SK-N-SH treated with all-trans-retinoic acid at 6 μM for 48 hours (cell line): ENCODE measurements around the gene NCAPD2.

Source experiments
- ATAC-seq: fragments of 200-7000 bp; cut with Tn5 transposase; 3 replicates; pipeline ENCODE4 v1.9.1; 2020; ENCODE audit warnings: mild to moderate bottlenecking, moderate library complexity
- ARNTL ChIP-seq: fragments of 450-650 bp; formaldehyde crosslinking; IDR thresholded peaks from 2 replicates; pipeline ENCODE4 v1.5.0; 2020; ENCODE audit warnings: low read depth, mild to moderate bottlenecking, moderate library complexity, borderline replicate concordance
- BACH2 ChIP-seq: fragments of 250-450 bp; sonication (Bioruptor Pico); IDR thresholded peaks from 2 replicates; pipeline ENCODE4 v1.9.0; 2021; ENCODE audit warnings: mild to moderate bottlenecking, borderline replicate concordance
- CREB5 ChIP-seq: fragments of 250-450 bp; sonication (Bioruptor Pico); IDR thresholded peaks from 2 replicates; pipeline ENCODE4 v1.5.1; 2020; ENCODE audit warnings: low read depth, mild to moderate bottlenecking, moderate library complexity
- CSDC2 ChIP-seq: fragments of 250-450 bp; sonication (Bioruptor Pico); IDR thresholded peaks from 2 replicates; pipeline ENCODE4 v1.5.0; 2020; ENCODE audit warnings: mild to moderate bottlenecking, moderate library complexity
- CSRNP3 ChIP-seq: fragments of 250-450 bp; sonication (Bioruptor Pico); IDR thresholded peaks from 2 replicates; pipeline ENCODE4 v1.5.1; 2021; ENCODE audit warnings: mild to moderate bottlenecking, moderate library complexity
- ESRRG ChIP-seq: fragments of 250-450 bp; sonication (Bioruptor Pico); IDR thresholded peaks from 2 replicates; pipeline ENCODE4 v1.6.1; 2021; ENCODE audit warnings: mild to moderate bottlenecking
- GLIS3 ChIP-seq: fragments of 250-450 bp; sonication (Bioruptor Pico); IDR thresholded peaks from 2 replicates; pipeline ENCODE4 v1.5.0; 2020; ENCODE audit warnings: mild to moderate bottlenecking, moderate library complexity
- ISL1 ChIP-seq: fragments of 250-450 bp; sonication (Bioruptor Pico); IDR thresholded peaks from 2 replicates; pipeline ENCODE4 v2.1.2; 2022; ENCODE audit warnings: mild to moderate bottlenecking, moderate library complexity
- PATZ1 ChIP-seq: fragments of 250-450 bp; sonication (Bioruptor Pico); IDR thresholded peaks from 2 replicates; pipeline ENCODE4 v1.8.0; 2020; ENCODE audit warnings: mild to moderate bottlenecking, moderate library complexity, borderline replicate concordance
- RARB ChIP-seq: fragments of 250-450 bp; sonication (Bioruptor Pico); IDR thresholded peaks from 2 replicates; pipeline ENCODE4 v1.8.0; 2021; ENCODE audit warnings: mild to moderate bottlenecking, moderate library complexity
- SNAI2 ChIP-seq: fragments of 250-450 bp; sonication (Bioruptor Pico); IDR thresholded peaks from 2 replicates; pipeline ENCODE4 v1.5.0; 2020; ENCODE audit warnings: mild to moderate bottlenecking, moderate library complexity
- TCF4 ChIP-seq: fragments of 250-450 bp; sonication (Bioruptor Pico); IDR thresholded peaks from 2 replicates; pipeline ENCODE4 v1.8.0; 2021; ENCODE audit warnings: mild to moderate bottlenecking, moderate library complexity, borderline replicate concordance
- TOX ChIP-seq: fragments of 250-450 bp; sonication (Bioruptor Pico); IDR thresholded peaks from 2 replicates; pipeline ENCODE4 v1.8.0; 2021; ENCODE audit warnings: mild to moderate bottlenecking, moderate library complexity, borderline replicate concordance
- TSHZ2 ChIP-seq: fragments of 250-450 bp; sonication (Bioruptor Pico); IDR thresholded peaks from 2 replicates; pipeline ENCODE4 v1.5.0; 2020; ENCODE audit warnings: mild to moderate bottlenecking, moderate library complexity
- ZC3H10 ChIP-seq: fragments of 250-450 bp; sonication (Bioruptor Pico); IDR thresholded peaks from 2 replicates; pipeline ENCODE4 v1.5.1; 2021; ENCODE audit warnings: mild to moderate bottlenecking, moderate library complexity
- ZFP3 ChIP-seq: fragments of 250-450 bp; sonication (Bioruptor Pico); IDR thresholded peaks from 2 replicates; pipeline ENCODE4 v1.5.0; 2020; ENCODE audit warnings: mild to moderate bottlenecking, moderate library complexity
- ZFP30 ChIP-seq: fragments of 450-650 bp; formaldehyde crosslinking; IDR thresholded peaks from 2 replicates; pipeline ENCODE4 v1.5.0; 2022; ENCODE audit warnings: mild to moderate bottlenecking, moderate library complexity
- ZNF70 ChIP-seq: fragments of 450-650 bp; formaldehyde crosslinking; IDR thresholded peaks from 2 replicates; pipeline ENCODE4 v1.5.0; 2020; ENCODE audit warnings: mild to moderate bottlenecking, moderate library complexity
- ZNF8 ChIP-seq: fragments of 450-650 bp; formaldehyde crosslinking; IDR thresholded peaks from 2 replicates; pipeline ENCODE4 v1.5.0; 2020; ENCODE audit warnings: mild to moderate bottlenecking, moderate library complexity

Gene NCAPD2

GRCh38 chr12:6551496-6552139 lies 57.7 kb downstream of the NCAPD2 start:
- ATAC-seq, result peak; percentile 43
- no peak for TF ChIP-seq GLIS3
- TF ChIP-seq TOX, result no peak
- TF ChIP-seq PATZ1, result no peak
- TF ChIP-seq ESRRG, result no peak
- TF ChIP-seq ZFP30 (CRISPR knock-in tag), result no peak
- TF ChIP-seq CREB5 (CRISPR knock-in tag), result no peak
- no peak for TF ChIP-seq RARB (CRISPR knock-in tag)
- TF ChIP-seq CSRNP3 (CRISPR knock-in tag), result no peak
- no peak for TF ChIP-seq TSHZ2 (CRISPR knock-in tag)
- no peak for TF ChIP-seq CSDC2 (CRISPR knock-in tag)

GRCh38 chr12:6552140-6552551 lies 58.2 kb downstream of the NCAPD2 start:
- ATAC-seq, result peak; percentile 5

GRCh38 chr12:6553051-6553868 lies 59.4 kb downstream of the NCAPD2 start:
- TF ChIP-seq ARNTL (CRISPR knock-in tag) (no peak), GLIS3 (no peak), BACH2 (CRISPR knock-in tag) (no peak), ZFP30 (CRISPR knock-in tag) (no peak), ZNF70 (CRISPR knock-in tag) (no peak), ESRRG (no peak), PATZ1 (no peak), ZC3H10 (CRISPR knock-in tag) (no peak), TCF4 (CRISPR knock-in tag) (no peak), ZNF8 (CRISPR knock-in tag) (no peak), TSHZ2 (CRISPR knock-in tag) (no peak), CREB5 (CRISPR knock-in tag) (no peak), CSDC2 (CRISPR knock-in tag) (no peak), SNAI2 (no peak), RARB (CRISPR knock-in tag) (no peak), ZFP3 (no peak), ISL1 (CRISPR knock-in tag) (no peak), TOX (no peak), CSRNP3 (CRISPR knock-in tag) (no peak)
- ATAC-seq, result peak; percentile 12

More at GRCh38 chr12:6552140-6552551, 58.2 kb downstream of the NCAPD2 start:
- TF ChIP-seq SNAI2 (no peak), BACH2 (CRISPR knock-in tag) (no peak), ESRRG (no peak), GLIS3 (no peak)
